Uterus (tissue), 4 donors: Measurements from ENCODE around the gene PIP5K1C. TPM values are rescaled to one million over a fixed set of nuclear protein-coding genes. Genes with fewer than 3 reads are reported as not detected.

ENCODE experiments used
- DNase-seq, 2 donors: peaks; one replicate each; pipeline ENCODE4 v3.0.0-alpha.2; 2019 to 2020
- H3K27ac ChIP-seq, 2 donors: fragments of 200-600 bp; sonication (generic); 1 replicate in 1 of 2; 2 replicates in 1 of 2; pipeline ENCODE4 v1.5.1; 2016 to 2018
- H3K27me3 ChIP-seq, 2 donors: fragments of 200-600 bp; sonication (generic); one replicate each; pipeline ENCODE4 v1.5.1; 2018 to 2019; ENCODE audit warnings: control low read depth in 1 of 2
- H3K36me3 ChIP-seq, 2 donors: fragments of 200-600 bp; sonication (generic); one replicate each; pipeline ENCODE4 v1.5.1; 2019; ENCODE audit warnings: control low read depth in 1 of 2
- H3K4me1 ChIP-seq, 2 donors: fragments of 200-600 bp; sonication (generic); one replicate each; pipeline ENCODE4 v1.5.1; 2018 to 2019; ENCODE audit warnings: control low read depth in 1 of 2
- H3K4me3 ChIP-seq, 2 donors: fragments of 200-600 bp; sonication (generic); 1 replicate in 1 of 2; 2 replicates in 1 of 2; pipeline ENCODE4 v1.5.1; 2018 to 2019; ENCODE audit warnings: mild to moderate bottlenecking in 1 of 2
- H3K9me3 ChIP-seq, 2 donors: fragments of 200-600 bp; sonication (generic); one replicate each; pipeline ENCODE4 v1.5.1; 2019; ENCODE audit warnings: control low read depth in 1 of 2
- POLR2A ChIP-seq, 2 donors: fragments of 450-650 bp; IDR thresholded peaks; one replicate each; pipeline ENCODE4 v1.6.1; 2016; ENCODE audit warnings: antibody characterized with exemption in 2 of 2, mild to moderate bottlenecking in 1 of 2, moderate library complexity in 1 of 2
- intact Hi-C: fragments of 100-400 bp; cut with DNase I; formaldehyde crosslinking; loops from one replicate; pipeline ENCODE4 v1.15.1; 2023; ENCODE audit warnings: low total_unique reads
- total RNA-seq, 4 donors: library from RNA; depleted of rRNA in 3 of 4; stranded (reverse); fragments of >200 nt in 3 of 4; gene quantifications; one replicate each; pipeline versions ENCODE4 v1.1.0 to v1.2.4, GENCODE V29; 2014 to 2023
- TF ChIP-seq, protein P1 (sequence below), 4 experiments: fragments of 200-600 bp in 2 of 4; fragments of 450-650 bp in 2 of 4; sonication (generic) in 2 of 4; IDR thresholded peaks; one replicate each; pipeline ENCODE4 v1.5.1; 2016 to 2019; ENCODE audit warnings: antibody characterized with exemption in 4 of 4, mild to moderate bottlenecking in 2 of 4, moderate library complexity in 1 of 4
- donor health status: DM: yes; HTN: yes; CAD: no.

Gene PIP5K1C
- total RNA-seq, 4 donors from 2014 or later = 6.2 to 77.5 (median 33.2) TPM

GRCh38 chr19:3673506-3674439 is 26.5 kb downstream of the PIP5K1C start:
- Histone ChIP-seq H3K36me3 (no peaks in the 10 kb centered on the region), H3K4me1 (peaks cover 13 to 27% of the 10 kb centered on the region in 2 donors), H3K9me3 (no peaks in the 10 kb centered on the region), H3K4me3 (no peak overlapping the region), H3K27me3 (no peaks in the 10 kb centered on the region), H3K27ac (peak overlapping the region in 1 of 2 donors; percentile 98)
- TF ChIP-seq, protein P1, sequence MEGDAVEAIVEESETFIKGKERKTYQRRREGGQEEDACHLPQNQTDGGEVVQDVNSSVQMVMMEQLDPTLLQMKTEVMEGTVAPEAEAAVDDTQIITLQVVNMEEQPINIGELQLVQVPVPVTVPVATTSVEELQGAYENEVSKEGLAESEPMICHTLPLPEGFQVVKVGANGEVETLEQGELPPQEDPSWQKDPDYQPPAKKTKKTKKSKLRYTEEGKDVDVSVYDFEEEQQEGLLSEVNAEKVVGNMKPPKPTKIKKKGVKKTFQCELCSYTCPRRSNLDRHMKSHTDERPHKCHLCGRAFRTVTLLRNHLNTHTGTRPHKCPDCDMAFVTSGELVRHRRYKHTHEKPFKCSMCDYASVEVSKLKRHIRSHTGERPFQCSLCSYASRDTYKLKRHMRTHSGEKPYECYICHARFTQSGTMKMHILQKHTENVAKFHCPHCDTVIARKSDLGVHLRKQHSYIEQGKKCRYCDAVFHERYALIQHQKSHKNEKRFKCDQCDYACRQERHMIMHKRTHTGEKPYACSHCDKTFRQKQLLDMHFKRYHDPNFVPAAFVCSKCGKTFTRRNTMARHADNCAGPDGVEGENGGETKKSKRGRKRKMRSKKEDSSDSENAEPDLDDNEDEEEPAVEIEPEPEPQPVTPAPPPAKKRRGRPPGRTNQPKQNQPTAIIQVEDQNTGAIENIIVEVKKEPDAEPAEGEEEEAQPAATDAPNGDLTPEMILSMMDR (IDR thresholded peaks at IDR 0.05) = no peak
- TF ChIP-seq POLR2A (IDR thresholded peaks at IDR 0.05) = no peak
- intact Hi-C loops = no loop called here
- no peak for DNase-seq

- H3K9me3 ChIP-seq = no peaks in the 10 kb centered on the region
- H3K27me3 ChIP-seq = no peaks in the 10 kb centered on the region
- peak overlapping the region; percentile 95 to 98 for H3K27ac ChIP-seq
- no peaks in the 10 kb centered on the region for H3K36me3 ChIP-seq
- no peak overlapping the region for H3K4me3 ChIP-seq
- no peak for DNase-seq
- intact Hi-C loops = no loop called here
- no peak for TF ChIP-seq POLR2A (IDR thresholded peaks at IDR 0.05)
- TF ChIP-seq, protein P1 (IDR thresholded peaks at IDR 0.05) = no peak
- H3K4me1 ChIP-seq = peaks cover 13 to 35% of the 10 kb centered on the region in 2 donors
Measured at GRCh38 chr19:3672993-3673392, 27.3 kb downstream of the PIP5K1C start.

DNA sequence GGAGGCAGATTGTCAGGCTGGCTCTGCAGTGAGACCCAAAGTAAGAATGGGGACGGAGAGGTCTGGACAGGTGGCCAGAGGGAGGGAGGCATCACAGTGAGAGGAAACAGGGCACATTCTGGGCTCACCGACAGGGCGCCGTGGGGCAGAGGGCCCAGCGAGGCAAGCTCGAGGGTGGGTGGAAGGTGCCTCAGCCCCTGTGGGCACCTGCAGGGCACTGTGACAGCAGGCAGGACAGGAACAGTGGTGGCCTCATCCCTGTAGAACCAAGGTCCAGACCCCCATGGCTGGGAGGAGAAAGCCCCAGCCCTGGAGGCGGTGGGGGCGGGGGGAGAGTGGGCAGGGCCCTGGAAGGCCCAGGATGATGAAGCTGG is 27.7 kb downstream of the PIP5K1C start:
- H3K4me1 ChIP-seq = peaks cover 13 to 38% of the 10 kb centered on the region in 2 donors
- TF ChIP-seq, protein P1 (IDR thresholded peaks at IDR 0.05) = no peak
- TF ChIP-seq POLR2A (IDR thresholded peaks at IDR 0.05) = no peak
- intact Hi-C loops = no loop called here

DNA sequence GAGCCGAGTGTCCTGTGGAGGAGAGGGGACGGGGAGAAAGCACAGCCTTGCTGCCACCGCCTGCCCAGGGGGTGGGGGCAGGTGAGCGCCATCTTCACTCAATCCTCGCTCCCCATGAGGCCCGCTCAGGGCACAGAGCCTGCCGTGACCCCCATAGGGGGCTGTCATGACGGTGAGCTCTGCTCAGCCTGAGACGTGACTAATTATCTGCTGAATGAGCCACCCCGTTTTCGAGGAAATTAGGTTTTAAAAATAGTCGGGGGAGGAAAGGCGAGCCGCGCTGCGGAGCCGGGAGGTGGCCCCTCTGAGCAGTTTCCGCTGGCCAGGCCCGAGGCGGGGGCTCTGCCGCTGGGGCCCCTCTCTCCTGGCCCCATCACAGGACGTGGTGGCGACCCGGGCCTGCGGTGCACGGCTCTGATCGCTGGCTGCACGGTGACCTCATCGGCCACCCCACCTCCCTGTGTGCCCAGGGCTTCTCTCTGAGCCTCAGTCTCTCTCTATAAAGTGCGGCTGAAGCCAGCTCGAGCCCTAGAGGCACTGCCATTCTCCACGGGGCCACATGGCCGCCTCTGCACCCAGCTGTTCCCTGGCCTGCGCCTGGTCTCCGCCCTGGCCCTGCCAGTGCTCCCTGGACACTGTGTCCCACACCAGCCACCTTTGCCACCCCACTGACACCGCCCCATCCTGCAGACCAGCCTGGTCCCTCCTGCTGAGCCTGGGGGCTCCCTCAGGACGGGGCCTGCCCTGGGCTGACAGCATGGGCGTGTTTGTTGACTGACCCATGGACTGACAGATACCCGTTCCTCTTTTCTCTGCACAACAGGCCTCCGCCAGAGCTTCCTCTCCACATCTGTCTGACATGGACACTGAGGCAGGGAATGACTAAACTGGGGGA is 28.3 kb downstream of the PIP5K1C start:
- intact Hi-C loops = no loop called here
- H3K36me3 ChIP-seq = no peaks in the 10 kb centered on the region
- DNase-seq = peak; percentile 49 to 55
- H3K27me3 ChIP-seq = no peaks in the 10 kb centered on the region
- no peaks in the 10 kb centered on the region for H3K9me3 ChIP-seq
- H3K27ac ChIP-seq = peak overlapping the region; percentile 95 to 98
- peak overlapping the region; percentile 29 to 35 for H3K4me3 ChIP-seq
- no peak for TF ChIP-seq POLR2A (IDR thresholded peaks at IDR 0.05)
- TF ChIP-seq, protein P1 (IDR thresholded peaks at IDR 0.05) = peak in 2 of 4 experiments; percentile 12 to 32
- peaks cover 13 to 38% of the 10 kb centered on the region in 2 donors for H3K4me1 ChIP-seq

More for the DNA sequence above, 27.7 kb downstream of the PIP5K1C start:
- H3K9me3 ChIP-seq = no peaks in the 10 kb centered on the region
- peak overlapping the region; percentile 95 to 98 for H3K27ac ChIP-seq
- no peak overlapping the region for H3K4me3 ChIP-seq
- no peak for DNase-seq
- H3K36me3 ChIP-seq = no peaks in the 10 kb centered on the region
- H3K27me3 ChIP-seq = no peaks in the 10 kb centered on the region
